Progenitor cell of endocrine pancreas (in vitro differentiated cells): Measurements from ENCODE around the gene WNT2B. TPM values are rescaled to one million over a fixed set of nuclear protein-coding genes. Genes with fewer than 3 reads are reported as not detected.
"Not testable (repeated sequence)": the region's sequence is repeated elsewhere in the genome, so short reads cannot be mapped to it uniquely, and the experiment has no call there.

Experiments used
- DNase-seq: peaks from one replicate; pipeline ENCODE4 v3.0.0; 2021; ENCODE audit warnings: low spot score; ENCODE audit not compliant: unreplicated experiment
- H3K27ac Mint-ChIP-seq: 2 replicates; pipeline ENCODE4 v1.8.0; 2021; ENCODE audit warnings: mild to moderate bottlenecking, moderate library complexity, mixed read lengths
- H3K27me3 Mint-ChIP-seq: 2 replicates; pipeline ENCODE4 v1.8.0; 2021; ENCODE audit warnings: mixed read lengths
- H3K36me3 Mint-ChIP-seq: 2 replicates; pipeline ENCODE4 v1.8.0; 2022; ENCODE audit warnings: mixed read lengths; ENCODE audit not compliant: insufficient read depth
- H3K4me1 Mint-ChIP-seq: 2 replicates; pipeline ENCODE4 v1.8.0; 2021; ENCODE audit warnings: low read depth, mixed read lengths
- H3K4me3 Mint-ChIP-seq: 2 replicates; pipeline ENCODE4 v1.8.0; 2021; ENCODE audit warnings: low read depth, mild to moderate bottlenecking, moderate library complexity, mixed read lengths
- H3K9me3 Mint-ChIP-seq: 2 replicates; pipeline ENCODE4 v1.8.0; 2021; ENCODE audit warnings: low read depth, mixed read lengths
- total RNA-seq: library from RNA; stranded (reverse); gene quantifications from 2 replicates; pipeline ENCODE4 v1.2.1, GENCODE V29; 2021
- TF ChIP-seq, protein P1 (sequence below): fragments of 200-600 bp; sonication (generic); IDR thresholded peaks from one replicate; pipeline ENCODE4 v1.5.0; 2021; ENCODE audit warnings: antibody characterized with exemption, mild to moderate bottlenecking; ENCODE audit not compliant: unreplicated experiment

WNT2B gene
- total RNA-seq, 1 donor from 2014 or later, result 0.77 TPM

DNA sequence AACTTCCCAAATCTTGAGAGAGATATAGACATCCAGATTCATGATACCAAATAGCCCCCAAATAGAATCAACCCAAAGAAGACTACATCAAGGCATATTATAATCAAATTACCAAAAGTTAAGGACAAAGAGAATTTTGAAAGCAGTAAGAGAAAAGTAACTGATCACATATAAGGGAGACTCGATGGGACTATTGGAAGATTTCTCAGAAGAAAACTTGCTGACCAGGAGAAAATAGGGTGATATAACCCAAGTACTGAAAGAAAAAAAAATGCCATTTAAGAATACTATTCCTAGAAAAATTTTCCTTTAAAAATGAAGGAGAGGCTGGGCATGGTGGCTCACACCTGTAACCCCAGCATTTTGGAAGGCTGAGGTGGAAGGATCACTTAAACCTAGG is 30.5 kb upstream of the WNT2B start:
- DNase-seq, result no peak
- Mint-ChIP-seq H3K4me1 (no peaks in the 10 kb centered on the region), H3K27ac (no peak overlapping the region), H3K36me3 (no peaks in the 10 kb centered on the region), H3K9me3 (peaks cover 19% of the 10 kb centered on the region), H3K4me3 (no peak overlapping the region), H3K27me3 (no peaks in the 10 kb centered on the region)
- TF ChIP-seq, protein P1, sequence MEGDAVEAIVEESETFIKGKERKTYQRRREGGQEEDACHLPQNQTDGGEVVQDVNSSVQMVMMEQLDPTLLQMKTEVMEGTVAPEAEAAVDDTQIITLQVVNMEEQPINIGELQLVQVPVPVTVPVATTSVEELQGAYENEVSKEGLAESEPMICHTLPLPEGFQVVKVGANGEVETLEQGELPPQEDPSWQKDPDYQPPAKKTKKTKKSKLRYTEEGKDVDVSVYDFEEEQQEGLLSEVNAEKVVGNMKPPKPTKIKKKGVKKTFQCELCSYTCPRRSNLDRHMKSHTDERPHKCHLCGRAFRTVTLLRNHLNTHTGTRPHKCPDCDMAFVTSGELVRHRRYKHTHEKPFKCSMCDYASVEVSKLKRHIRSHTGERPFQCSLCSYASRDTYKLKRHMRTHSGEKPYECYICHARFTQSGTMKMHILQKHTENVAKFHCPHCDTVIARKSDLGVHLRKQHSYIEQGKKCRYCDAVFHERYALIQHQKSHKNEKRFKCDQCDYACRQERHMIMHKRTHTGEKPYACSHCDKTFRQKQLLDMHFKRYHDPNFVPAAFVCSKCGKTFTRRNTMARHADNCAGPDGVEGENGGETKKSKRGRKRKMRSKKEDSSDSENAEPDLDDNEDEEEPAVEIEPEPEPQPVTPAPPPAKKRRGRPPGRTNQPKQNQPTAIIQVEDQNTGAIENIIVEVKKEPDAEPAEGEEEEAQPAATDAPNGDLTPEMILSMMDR, result no peak

DNA sequence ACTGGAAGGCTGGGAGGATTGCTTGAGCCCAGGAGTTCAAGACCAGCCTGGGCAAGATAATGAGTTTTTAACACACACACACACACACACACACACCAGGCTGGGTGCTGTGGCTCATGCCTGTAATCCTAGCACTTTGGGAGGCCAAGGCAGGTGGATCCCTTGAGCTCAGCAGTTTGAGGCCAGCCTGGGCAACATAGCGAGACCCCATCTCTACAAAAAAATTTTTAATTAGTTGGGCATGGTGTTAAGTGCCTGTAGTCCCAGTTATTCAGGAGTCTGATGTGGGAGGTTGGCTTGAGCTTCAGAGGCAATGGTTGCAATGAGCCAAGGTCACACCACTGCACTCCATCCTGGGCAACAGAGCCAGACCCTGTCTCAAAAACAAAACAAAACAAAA is 22.7 kb upstream of the WNT2B start:
- H3K36me3 Mint-ChIP-seq, H3K4me1 Mint-ChIP-seq, DNase-seq, H3K27ac Mint-ChIP-seq, H3K27me3 Mint-ChIP-seq, H3K9me3 Mint-ChIP-seq, H3K4me3 Mint-ChIP-seq: not testable (repeated sequence)

DNA sequence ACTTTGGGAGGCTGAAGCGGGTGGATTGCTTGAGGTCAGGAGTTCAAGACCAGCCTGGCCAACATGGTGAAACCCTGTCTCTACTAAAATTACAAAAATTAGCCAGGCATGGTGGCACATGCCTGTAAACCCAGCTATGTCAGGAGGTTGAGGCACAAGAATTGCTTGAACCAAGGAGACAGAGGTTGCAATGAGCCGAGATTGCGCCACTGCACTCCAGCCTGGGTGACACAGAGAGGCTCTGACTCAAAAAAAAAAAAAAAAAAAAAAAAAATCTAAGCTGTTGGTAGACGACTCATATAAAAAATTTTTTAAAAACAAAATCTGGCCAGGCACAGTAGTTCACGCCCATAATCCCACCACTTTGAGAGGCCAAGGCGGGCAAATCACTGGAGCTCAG is 21.1 kb upstream of the WNT2B start:
- not testable (repeated sequence) for DNase-seq, H3K36me3 Mint-ChIP-seq, H3K4me1 Mint-ChIP-seq, H3K9me3 Mint-ChIP-seq, H3K27ac Mint-ChIP-seq, H3K4me3 Mint-ChIP-seq, H3K27me3 Mint-ChIP-seq

DNA sequence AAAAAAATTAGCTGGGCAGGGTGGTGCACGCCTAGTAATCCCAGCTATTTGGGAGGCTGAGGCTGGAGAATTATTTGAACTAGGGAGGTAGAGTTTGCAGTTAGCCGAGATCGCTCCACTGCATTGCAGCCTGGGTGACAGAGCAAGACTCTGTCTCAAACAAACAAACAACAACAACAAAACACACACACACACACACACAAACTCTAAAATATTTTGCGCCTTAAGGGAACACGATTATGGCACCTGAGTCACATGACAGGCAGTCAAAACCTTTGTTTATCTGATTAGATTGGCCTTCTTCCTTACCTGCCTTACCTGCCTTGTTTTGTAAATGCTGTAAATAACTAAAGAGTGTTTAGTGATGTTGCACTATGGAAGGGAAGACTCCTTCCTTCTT is 20.6 kb upstream of the WNT2B start:
- no peaks in the 10 kb centered on the region for H3K36me3 Mint-ChIP-seq
- no peak overlapping the region for H3K4me3 Mint-ChIP-seq
- H3K27ac Mint-ChIP-seq, result no peak overlapping the region
- DNase-seq, result no peak
- H3K27me3 Mint-ChIP-seq, result peaks cover 4% of the 10 kb centered on the region
- no peaks in the 10 kb centered on the region for H3K4me1 Mint-ChIP-seq
- H3K9me3 Mint-ChIP-seq, result no peaks in the 10 kb centered on the region
- TF ChIP-seq, protein P1, result no peak

DNA sequence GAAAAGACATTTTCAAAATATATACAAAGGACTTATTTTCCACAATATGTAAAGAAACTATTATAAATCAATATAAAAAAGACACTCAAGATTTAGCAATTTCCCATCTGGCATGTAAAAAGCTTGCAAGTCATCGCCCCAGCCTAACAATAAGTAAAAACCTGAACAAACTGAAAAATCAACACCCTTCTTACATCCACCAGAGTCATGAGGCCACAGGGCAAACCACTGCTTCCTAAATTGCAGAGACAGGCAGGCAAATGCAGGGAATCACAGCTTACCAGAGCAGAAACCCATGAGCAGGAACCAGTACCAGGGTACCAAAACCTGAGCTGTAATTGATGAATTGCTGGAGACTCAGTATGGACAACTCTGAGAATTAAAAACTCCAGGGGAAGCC is 16.7 kb upstream of the WNT2B start:
- TF ChIP-seq, protein P1, result no peak
- Mint-ChIP-seq H3K27me3 (peaks cover 23% of the 10 kb centered on the region), H3K4me3 (no peak overlapping the region), H3K36me3 (no peaks in the 10 kb centered on the region), H3K9me3 (no peaks in the 10 kb centered on the region), H3K27ac (no peak overlapping the region), H3K4me1 (no peaks in the 10 kb centered on the region)
- no peak for DNase-seq

DNA sequence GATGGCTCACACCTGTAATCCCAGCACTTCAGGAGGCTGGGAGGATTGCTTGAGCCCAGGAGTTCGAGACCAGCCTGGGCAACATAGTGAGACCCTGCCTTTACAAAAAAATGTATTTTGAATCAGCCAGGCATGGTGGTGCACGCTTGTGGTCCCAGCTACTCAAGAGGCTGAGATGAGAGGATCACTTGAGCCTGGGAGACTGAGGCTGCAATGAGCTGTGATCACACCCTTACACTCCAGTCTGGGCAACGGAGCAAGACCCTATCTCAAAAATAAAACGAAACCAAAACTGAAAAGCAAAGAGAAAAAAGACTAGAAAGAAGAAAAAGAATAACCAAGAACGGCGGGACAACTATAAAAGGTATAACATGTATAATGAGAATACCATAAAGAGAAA is 15.4 kb upstream of the WNT2B start:
- H3K27me3 Mint-ChIP-seq, result peaks cover 26% of the 10 kb centered on the region
- H3K4me3 Mint-ChIP-seq, result no peak overlapping the region
- H3K27ac Mint-ChIP-seq, result no peak overlapping the region
- no peak for DNase-seq
- no peaks in the 10 kb centered on the region for H3K4me1 Mint-ChIP-seq
- no peaks in the 10 kb centered on the region for H3K9me3 Mint-ChIP-seq
- H3K36me3 Mint-ChIP-seq, result no peaks in the 10 kb centered on the region
- TF ChIP-seq, protein P1, result no peak
